GM18868 (cell line): ENCODE data around the gene ADGRV1.

Experiments
- ATAC-seq: cut with Tn5 transposase; IDR thresholded peaks from one replicate; pipeline ENCODE4 v1.9.1; 2021; ENCODE audit warnings: mild to moderate bottlenecking, moderate library complexity; ENCODE audit not compliant: unreplicated experiment

The ADGRV1 gene

GRCh38 chr5:90558344-90559192 lies at the start of gene ADGRV1:
Gene ADGRV1, plus strand, starts transcription at chr5:90558797. Its CDS starts 99 bp downstream, at chr5:90558896.
- peak; percentile 52 for ATAC-seq

GRCh38 chr5:90510438-90510837 lies 48.2 kb upstream of the ADGRV1 start:
- ATAC-seq = no peak

GRCh38 chr5:90514520-90514919 lies 44.1 kb upstream of the ADGRV1 start:
- ATAC-seq = no peak

DNA sequence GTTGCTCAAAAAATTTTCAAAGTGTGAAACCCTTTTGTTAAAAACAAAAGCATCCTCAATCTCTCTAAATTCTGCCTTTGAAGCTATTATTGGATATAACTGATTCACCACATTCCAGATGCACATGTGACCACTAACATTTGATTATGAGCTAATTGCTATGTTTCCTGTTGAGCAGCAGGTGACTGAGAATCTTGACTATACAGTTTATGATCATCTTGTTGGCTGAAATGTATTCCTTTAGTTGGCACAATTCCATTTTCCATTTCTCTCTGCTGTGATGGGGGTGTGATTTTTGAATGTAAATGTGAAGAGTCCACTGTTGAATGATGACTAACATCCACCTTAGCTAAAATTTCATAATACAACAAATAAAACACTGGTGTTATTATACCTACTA lies 39.9 kb upstream of the ADGRV1 start:
- ATAC-seq = no peak

GRCh38 chr5:90519081-90519480 lies 39.5 kb upstream of the ADGRV1 start:
- no peak for ATAC-seq

DNA sequence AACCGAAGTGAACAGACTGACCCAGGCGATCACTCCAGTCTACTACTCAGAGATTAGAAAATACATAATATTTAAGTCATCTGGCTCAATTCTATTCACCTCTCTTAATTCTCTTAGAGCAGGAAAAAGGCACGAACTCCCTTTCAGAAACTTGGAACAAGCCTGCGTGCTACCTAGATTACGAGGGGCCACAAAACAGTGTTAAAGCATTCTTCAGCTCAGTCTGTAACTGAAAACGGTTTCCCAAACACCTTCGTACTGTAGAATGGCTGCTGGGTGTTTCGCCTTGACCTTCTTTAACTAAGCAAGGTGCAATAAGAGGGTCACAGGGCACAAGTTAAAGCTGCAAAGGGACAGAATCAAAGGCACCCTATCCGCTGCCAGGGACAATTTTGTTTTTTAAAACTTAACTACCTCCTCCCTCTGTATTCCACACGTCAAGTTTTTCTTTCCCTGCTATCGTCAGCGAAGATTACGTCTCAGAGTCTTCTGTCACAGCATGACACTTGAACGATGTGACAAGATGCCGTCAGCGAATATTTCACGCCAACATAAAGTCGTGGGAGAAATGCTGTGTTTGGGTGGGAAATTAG lies 29.9 kb upstream of the ADGRV1 start:
- no peak for ATAC-seq

DNA sequence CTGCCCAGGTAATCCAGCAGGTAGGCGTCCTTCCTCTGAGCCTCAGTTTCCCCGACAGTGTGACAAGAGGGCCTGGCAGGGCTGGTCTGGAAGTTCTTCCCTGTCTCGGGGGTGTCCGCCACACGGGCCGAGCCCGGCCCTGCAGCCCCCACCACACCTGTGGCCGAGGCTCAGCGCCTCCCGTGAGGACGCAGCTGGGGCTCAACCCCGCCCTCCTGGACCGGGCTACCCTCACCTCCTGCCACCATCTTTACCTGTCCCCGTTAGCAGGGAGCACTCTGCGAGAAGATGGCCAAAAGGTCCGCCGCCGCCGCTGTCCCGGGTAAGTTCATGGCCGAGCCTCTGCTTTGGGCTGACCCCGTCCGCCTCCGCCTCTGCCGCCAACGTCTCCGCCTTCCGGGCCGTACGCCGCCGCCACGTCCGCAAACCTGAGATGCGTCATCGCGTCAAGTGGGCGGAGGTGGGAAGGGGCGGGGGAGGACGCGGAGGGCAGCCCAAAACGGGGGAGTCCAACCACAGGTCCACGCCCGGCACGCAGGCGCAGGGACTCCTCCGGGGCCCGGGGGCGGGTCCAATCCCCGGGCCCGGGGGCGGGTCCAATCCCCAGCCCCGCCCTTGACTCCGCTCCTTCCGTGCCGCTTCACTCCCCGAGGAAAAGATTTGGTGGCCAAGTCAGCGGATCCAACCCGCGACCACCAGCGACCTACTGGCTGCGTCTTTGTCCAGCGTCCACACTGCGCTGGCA lies 29.2 kb upstream of the ADGRV1 start, which contains the start of gene LYSMD3:
LYSMD3 (minus strand) TSS at position 391 of the 745 bp plus-strand sequence. CDS start 4,295 bp downstream, outside the sequence.
- peak; percentile 89 for ATAC-seq

DNA sequence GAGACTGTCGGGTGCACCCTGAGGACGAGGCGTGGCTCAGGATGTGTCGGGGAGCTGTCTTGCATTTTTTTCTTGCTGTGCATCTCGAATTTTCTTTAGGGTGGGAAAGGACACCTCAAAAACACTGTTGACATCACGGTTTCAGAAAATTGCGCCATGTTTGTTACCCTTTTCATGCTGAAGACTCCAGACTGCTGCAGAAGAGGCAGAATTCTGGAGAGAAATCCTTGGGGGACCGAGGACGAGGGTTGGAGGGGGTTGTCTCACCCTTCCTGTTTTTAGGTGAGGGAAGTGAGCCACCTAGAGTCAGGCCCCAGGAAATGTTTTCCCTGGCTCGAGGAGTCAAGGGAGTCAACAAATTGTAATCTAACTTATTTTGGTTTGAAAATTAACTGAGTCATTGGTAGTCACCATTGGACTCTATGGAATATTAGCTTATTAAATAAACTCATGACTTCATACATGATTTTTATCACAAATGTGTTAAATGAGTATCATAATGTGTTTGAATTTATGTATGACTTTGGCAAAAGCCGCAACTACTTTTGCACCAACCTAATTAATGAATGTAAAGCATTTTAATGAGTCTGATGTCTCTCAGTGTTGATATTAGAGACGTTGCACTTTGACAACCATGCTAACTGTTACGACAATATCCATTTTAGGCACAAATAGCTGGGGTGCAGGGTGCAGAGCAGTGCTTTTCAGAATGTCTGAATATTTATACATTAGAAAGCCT lies 28.5 kb upstream of the ADGRV1 start:
- peak; percentile 46 for ATAC-seq

DNA sequence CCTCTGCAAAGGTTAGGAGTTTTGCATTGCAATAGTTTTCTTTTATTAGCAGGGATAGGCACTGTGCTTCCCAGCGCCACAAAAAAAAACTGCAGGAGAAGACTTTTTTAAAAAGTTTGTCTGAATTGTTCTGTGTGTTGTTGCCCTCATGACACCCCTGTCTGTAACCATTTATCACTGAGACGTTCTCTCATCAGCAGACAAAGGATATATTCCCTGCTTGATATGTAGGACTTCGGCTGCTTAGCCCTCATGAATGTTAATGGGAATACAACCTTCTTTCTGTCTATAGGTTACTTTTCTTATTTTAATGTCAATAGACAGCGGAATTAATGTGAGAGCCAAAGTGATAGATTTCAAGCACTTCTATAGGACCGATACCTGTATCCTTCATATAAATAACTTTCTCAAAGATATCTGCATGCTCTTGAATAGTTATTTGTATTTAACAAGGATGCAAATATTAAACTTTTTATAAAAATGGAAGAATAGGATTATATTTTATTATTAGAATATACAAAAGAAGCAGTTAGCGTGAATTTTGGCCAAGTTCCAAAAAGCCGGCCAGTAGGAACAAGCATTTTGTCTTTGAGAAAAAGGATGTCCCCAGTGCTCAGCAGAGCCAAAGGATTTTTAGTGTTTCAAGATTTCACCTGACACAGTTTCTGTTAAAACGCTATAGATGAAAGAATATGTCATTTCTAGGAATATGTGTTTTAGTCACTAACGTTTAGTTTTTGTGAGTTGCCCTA lies 27.7 kb upstream of the ADGRV1 start:
- no peak for ATAC-seq

DNA sequence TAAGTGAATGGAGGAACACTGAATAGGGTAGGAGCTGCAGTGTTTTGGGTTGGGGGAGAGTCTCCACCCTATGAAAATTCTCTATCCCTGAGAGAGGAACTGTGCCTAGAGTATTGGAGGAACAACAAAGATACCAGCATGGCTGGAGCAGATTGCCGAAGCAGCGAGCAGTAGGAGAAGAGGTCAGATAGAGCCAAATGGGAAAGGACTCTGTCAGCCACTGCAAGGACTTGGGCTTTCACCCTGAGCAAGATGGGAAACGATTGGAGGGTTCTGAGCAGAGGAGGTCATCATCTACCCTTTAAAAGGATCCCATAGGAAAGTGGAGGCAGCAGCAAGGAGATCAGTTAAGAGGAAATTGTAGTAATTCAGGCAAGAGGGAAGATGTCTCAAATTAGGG lies 24.8 kb upstream of the ADGRV1 start:
- no peak for ATAC-seq

DNA sequence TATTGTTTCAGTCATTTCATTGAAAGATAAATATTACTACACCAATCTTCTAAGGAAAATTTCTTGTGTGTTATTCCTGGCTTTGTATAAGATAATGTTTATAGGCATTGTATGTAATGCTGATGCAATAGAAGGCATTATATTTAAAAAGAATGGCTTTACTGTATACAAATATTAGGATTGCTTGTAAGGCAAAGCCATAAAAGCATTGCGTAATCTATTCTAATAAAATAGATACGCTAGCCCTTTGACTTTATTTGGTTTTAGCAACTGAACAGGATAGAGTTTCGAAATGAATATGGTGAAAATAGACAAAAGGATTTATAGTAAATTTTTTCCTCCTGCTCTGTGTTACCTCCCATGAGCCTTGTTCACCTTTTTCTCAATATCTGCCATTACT lies 23.7 kb upstream of the ADGRV1 start:
- ATAC-seq = no peak

DNA sequence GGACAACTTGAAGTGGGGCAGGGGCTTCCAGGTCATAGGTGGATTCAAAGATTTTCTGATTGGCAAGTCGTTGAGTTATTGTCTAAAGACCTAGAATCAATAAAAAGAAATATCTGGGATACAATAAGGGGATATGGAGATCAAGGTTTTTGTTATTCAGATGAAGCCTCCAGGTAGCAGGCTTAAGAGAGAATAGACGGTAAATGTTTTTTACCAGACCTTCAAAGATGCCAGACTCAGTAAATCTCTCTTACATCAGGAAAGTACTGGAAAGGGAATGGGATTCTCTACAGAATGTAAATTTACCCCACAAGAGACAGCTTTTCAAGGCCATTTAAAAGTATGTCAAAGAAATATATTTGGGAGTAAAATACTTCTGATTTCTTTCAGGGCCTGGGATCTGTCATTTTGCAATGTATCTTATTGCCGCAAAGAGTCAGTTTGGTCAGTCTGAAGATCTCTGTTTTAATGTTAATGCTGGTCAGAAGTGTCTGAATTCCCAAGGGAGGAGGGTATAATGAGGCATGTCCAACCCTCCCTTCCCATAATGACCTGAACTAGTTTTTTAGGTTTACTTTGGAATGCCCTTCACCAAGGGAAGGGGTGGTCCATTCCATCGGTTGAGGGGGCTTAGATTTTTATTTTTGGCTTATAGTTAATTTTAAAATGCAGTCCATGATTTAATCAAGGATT lies 15.6 kb upstream of the ADGRV1 start:
- ATAC-seq = no peak

DNA sequence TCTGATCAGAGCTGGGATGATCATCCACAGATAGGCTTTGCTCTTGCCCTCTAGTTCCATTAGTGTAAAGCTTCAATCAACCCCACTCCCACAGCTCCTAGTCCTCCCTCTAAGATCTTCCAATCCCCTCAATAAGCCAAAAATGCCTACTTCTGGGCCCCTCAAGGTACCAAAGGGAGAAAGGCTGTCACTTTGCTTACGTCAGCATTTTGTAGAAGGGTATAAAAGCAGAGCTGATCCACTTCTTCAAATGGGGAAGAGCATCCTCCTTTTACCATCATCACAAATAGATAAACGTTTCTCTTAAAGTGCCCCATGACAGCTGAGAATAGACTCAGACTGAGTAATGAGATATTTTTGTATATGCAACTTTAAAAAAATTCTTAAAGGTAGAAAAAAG lies 13.1 kb upstream of the ADGRV1 start:
- ATAC-seq = no peak

DNA sequence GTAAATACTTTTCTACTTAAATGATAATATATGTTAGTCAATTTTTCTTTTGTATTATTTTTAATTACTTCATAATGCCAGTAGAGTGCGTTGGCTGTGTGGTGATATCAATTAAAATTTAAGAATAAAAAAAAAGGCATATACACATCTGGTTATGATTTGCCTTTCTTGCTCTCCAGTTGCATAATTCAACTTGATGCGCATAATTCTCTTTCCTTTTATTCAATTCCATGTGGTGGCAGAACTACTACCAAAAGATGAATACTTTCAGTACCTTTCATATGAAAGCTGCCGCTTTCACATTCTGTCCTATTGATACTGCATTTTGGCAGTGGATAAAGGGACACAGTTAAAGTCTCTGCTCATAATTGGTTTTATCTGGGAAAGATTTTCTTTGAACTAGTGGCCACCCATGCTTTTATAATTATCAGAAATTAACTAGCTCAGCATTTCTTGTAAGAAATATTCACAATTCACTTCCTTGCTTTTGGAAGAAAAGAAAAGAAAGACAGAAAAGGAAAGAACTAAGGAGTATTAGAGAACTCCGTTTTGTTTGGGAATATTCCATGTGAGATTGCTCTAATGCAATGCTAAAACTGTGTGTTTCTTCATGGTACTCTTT lies 12.3 kb upstream of the ADGRV1 start:
- ATAC-seq = no peak

DNA sequence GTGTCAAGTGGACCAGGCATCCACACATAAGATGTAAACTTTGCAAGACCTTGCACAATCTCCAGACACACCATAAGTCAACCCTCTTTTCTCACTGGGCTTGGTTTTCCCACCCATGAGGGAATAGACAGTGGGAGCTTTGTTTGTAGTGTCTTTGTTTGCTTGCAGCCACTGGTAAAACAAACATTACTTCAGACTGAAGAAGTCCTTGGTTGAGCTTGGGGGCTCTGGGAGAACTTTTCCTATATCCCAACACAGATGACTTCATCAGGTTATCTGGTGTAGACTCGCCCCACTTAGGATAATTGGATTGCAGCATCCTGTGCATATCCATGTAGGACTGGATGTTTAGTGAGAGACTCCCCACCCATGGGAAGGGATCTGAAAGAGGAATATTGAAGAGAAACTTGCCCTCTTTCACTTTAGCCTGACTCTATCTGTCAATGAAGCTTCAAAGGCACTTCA lies 11.5 kb upstream of the ADGRV1 start:
- ATAC-seq = no peak

GRCh38 chr5:90548069-90548593 lies 10.5 kb upstream of the ADGRV1 start:
- ATAC-seq = no peak

- no peak for ATAC-seq
Observed at GRCh38 chr5:90549223-90549622, 9.4 kb upstream of the ADGRV1 start.

DNA sequence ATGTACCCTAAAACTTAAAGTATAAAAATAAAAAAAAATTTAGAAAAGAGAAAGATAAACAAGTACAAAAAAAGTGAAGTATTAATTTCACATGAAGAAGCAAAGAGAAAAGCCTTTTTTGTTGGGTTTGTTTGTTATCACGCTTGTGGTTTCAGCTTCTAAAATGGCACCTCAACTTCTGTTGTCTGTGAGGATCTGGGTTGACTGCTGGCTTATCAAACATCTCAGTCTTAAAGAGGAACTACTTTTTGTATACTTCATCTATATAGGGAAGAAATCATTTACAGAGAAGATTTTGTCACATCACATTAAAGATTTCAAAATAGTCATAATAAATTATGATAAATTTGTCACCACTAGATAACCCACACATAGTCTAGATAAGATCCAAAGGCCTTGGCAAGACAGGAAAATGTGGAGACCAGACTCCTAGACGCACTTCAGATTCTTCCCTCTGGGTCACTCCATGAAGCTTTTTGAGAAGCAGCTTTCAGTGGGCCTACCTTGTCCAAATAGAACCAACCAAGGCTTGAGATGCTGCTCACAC lies 8.8 kb upstream of the ADGRV1 start:
- no peak for ATAC-seq

DNA sequence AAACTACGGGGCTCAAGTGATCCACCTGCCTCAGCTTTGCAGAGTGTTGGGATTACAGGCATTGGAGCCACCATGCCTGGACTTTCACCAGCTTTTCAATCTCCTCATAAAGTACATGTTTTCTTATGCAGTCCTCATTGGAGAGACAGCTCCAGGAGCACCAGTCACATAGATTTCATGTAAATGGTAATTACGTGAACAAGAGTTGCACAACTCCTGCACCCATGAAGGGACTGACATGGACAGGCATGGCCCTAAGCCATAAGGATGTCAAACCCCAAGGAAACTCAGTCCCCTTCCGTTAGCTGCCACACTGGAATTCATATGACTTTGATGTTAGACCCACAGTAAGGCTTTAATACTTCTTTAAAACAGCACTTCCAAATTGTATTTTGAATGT lies 7.6 kb upstream of the ADGRV1 start:
- no peak for ATAC-seq
